ENCODE measurements around the gene BCAS4. TPM values are rescaled to one million over a fixed set of nuclear protein-coding genes. Genes with fewer than 3 reads are reported as not detected.
A peak's percentile ranks its signal among the peaks of the same experiment; 100 is the strongest.

The BCAS4 gene
- total RNA-seq, 1 donor from 2014 or later: 46.7 TPM

GRCh38 chr20:50870561-50871161, 75.8 kb downstream of the BCAS4 start:
- no peak overlapping the region for H3K27ac Mint-ChIP-seq
- intact Hi-C loops (cut with micrococcal nuclease): loop anchor here (5.0 kb wide), 1 partner anchor 78 kb away; no protein-coding TSS in a partner anchor
- peaks cover 45% of the 10 kb centered on the region for H3K36me3 Mint-ChIP-seq (ENCODE audit: low read depth)
- peaks cover 19% of the 10 kb centered on the region for H3K4me1 Mint-ChIP-seq
- DNase-seq: no peak
- H3K4me3 Mint-ChIP-seq: no peak overlapping the region
- no peak for TF ChIP-seq CTCF (IDR thresholded peaks at IDR 0.05)
- H3K27me3 Mint-ChIP-seq: no peaks in the 10 kb centered on the region
- ChIA-PET POLR2A (no interaction called here), CTCF (interaction anchor here (1.2 kb wide), 1 partner anchor 59 kb away, joined by 4 read pairs; no protein-coding TSS in a partner anchor)
- no peaks in the 10 kb centered on the region for H3K9me3 Mint-ChIP-seq
- no peak for ATAC-seq (ENCODE audit: low read depth)

- ATAC-seq (ENCODE audit: low read depth) (peak; percentile 52), DNase-seq (no peak)
- TF ChIP-seq CTCF (IDR thresholded peaks at IDR 0.05): no peak
- Mint-ChIP-seq H3K36me3 (ENCODE audit: low read depth) (peaks cover 55% of the 10 kb centered on the region), H3K9me3 (no peaks in the 10 kb centered on the region), H3K27me3 (no peaks in the 10 kb centered on the region), H3K4me1 (peaks cover 19% of the 10 kb centered on the region), H3K4me3 (no peak overlapping the region), H3K27ac (peak overlapping the region; percentile 74)
- POLR2A ChIA-PET: interaction anchor here (0.8 to 1.3 kb wide), 3 partner anchors 14 to 78 kb away, joined by 3 read pairs; partner anchors contain the start of gene BCAS4
- CTCF ChIA-PET: interaction anchor here (1.4 kb wide), 1 partner anchor 78 kb away, joined by 6 read pairs; the partner anchor contains the start of gene BCAS4
- intact Hi-C loops (cut with micrococcal nuclease): loop anchor here (5.0 kb wide), 1 partner anchor 80 kb away; no protein-coding TSS in a partner anchor
Observed at GRCh38 chr20:50872560-50873425, 77.9 kb downstream of the BCAS4 start.

GRCh38 chr20:50873585-50873984, 78.7 kb downstream of the BCAS4 start:
- Mint-ChIP-seq H3K36me3 (ENCODE audit: low read depth) (peaks cover 55% of the 10 kb centered on the region), H3K4me3 (no peak overlapping the region), H3K9me3 (no peaks in the 10 kb centered on the region), H3K27me3 (no peaks in the 10 kb centered on the region), H3K27ac (peak overlapping the region; percentile 74), H3K4me1 (peaks cover 19% of the 10 kb centered on the region)
- no peak for DNase-seq
- POLR2A ChIA-PET: interaction anchor here (1.1 kb wide), 1 partner anchor 78 kb away, joined by 3 read pairs; the partner anchor contains the start of gene BCAS4
- intact Hi-C loops (cut with micrococcal nuclease): loop anchor here (5.0 kb wide), 1 partner anchor 81 kb away; no protein-coding TSS in a partner anchor
- CTCF ChIA-PET: interaction anchor here (0.7 kb wide), 1 partner anchor 79 kb away, joined by 3 read pairs; the partner anchor contains the start of gene BCAS4
- no peak for ATAC-seq (ENCODE audit: low read depth)
- TF ChIP-seq CTCF (IDR thresholded peaks at IDR 0.05): no peak

- ChIA-PET POLR2A (no interaction called here), CTCF (interaction anchor here (0.7 kb wide), 1 partner anchor 80 kb away, joined by 3 read pairs; the partner anchor contains the start of gene BCAS4)
- peaks cover 59% of the 10 kb centered on the region for H3K36me3 Mint-ChIP-seq (ENCODE audit: low read depth)
- H3K4me3 Mint-ChIP-seq: no peak overlapping the region
- DNase-seq: no peak
- peaks cover 19% of the 10 kb centered on the region for H3K4me1 Mint-ChIP-seq
- H3K9me3 Mint-ChIP-seq: no peaks in the 10 kb centered on the region
- no peak for TF ChIP-seq CTCF (IDR thresholded peaks at IDR 0.05)
- intact Hi-C loops (cut with micrococcal nuclease): loop anchor here (5.0 kb wide), 1 partner anchor 82 kb away; no protein-coding TSS in a partner anchor
- H3K27ac Mint-ChIP-seq: peak overlapping the region; percentile 74
- no peaks in the 10 kb centered on the region for H3K27me3 Mint-ChIP-seq
- no peak for ATAC-seq (ENCODE audit: low read depth)
Observed at GRCh38 chr20:50874111-50874757, 79.4 kb downstream of the BCAS4 start.
